ENCODE results near the gene CCL11.

Gene CCL11

GRCh38 chr17:34285286-34285792 is at the start of gene CCL11:
Gene CCL11, plus strand, starts transcription at chr17:34285742. Its CDS starts 67 bp downstream, at chr17:34285809.
- no peak for DNase-seq

GRCh38 chr17:34236281-34236892 is 49.2 kb upstream of the CCL11 start:
- DNase-seq, result no peak

- no peak for DNase-seq
These were observed 48.1 kb upstream of the CCL11 start for GRCh38 chr17:34237458-34237857.

- DNase-seq, result no peak
These were observed 44.5 kb upstream of the CCL11 start for GRCh38 chr17:34241062-34241461.

- DNase-seq, result no peak
These were observed 42.8 kb upstream of the CCL11 start for GRCh38 chr17:34242587-34243363.

- DNase-seq, result no peak
These were observed 41.9 kb upstream of the CCL11 start for GRCh38 chr17:34243364-34244320.

- no peak for DNase-seq
These were observed 40.1 kb upstream of the CCL11 start for GRCh38 chr17:34245351-34245905.

- DNase-seq, result no peak
These were observed 39.1 kb upstream of the CCL11 start for GRCh38 chr17:34246446-34246845.

- no peak for DNase-seq
These were observed 38.7 kb upstream of the CCL11 start for GRCh38 chr17:34246881-34247280.

GRCh38 chr17:34248511-34249024 is 37.0 kb upstream of the CCL11 start:
- DNase-seq, result no peak

- DNase-seq, result no peak
These were observed 36.5 kb upstream of the CCL11 start for GRCh38 chr17:34249061-34249460.

- no peak for DNase-seq
These were observed 36.1 kb upstream of the CCL11 start for GRCh38 chr17:34249478-34249877.

GRCh38 chr17:34251186-34251585 is 34.4 kb upstream of the CCL11 start:
- no peak for DNase-seq

- DNase-seq, result no peak
These were observed 33.5 kb upstream of the CCL11 start for GRCh38 chr17:34252095-34252443.

GRCh38 chr17:34252444-34253138 is 33.0 kb upstream of the CCL11 start:
- peak; percentile 50 for DNase-seq

- DNase-seq, result no peak
These were observed 32.4 kb upstream of the CCL11 start for GRCh38 chr17:34253139-34253525.

GRCh38 chr17:34254146-34254545 is 31.4 kb upstream of the CCL11 start:
- peak; percentile 47 for DNase-seq

- peak; percentile 93 for DNase-seq
These were observed 30.7 kb upstream of the CCL11 start, which contains the start of gene CCL2 for GRCh38 chr17:34254651-34255380. Gene CCL2, plus strand, starts transcription at chr17:34255285. Its CDS starts 65 bp downstream, at chr17:34255350.

GRCh38 chr17:34255381-34255732 is 30.2 kb upstream of the CCL11 start:
- DNase-seq, result no peak

GRCh38 chr17:34255841-34256240 is 29.7 kb upstream of the CCL11 start:
- DNase-seq, result no peak

- DNase-seq, result no peak
These were observed 28.1 kb upstream of the CCL11 start for GRCh38 chr17:34257299-34257985.

All from DMS79 treated with DMSO at 0.1 percent for 48 hours (cell line).